D341Med (cell line): ENCODE data around the gene QRICH1.

ENCODE experiments used
- DNase-seq: peaks from one replicate; pipeline ENCODE4 v3.0.0; 2012; ENCODE audit warnings: low spot score

Gene QRICH1

GRCh38 chr3:49093853-49094767, at the start of gene QRICH1:
QRICH1 (minus strand) TSS chr3:49094071; CDS start chr3:49077017, 17,054 bp downstream.
- DNase-seq: peak; percentile 92

- no peak for DNase-seq
Observed at GRCh38 chr3:49140080-49140479, 46.2 kb upstream of the QRICH1 start.

GRCh38 chr3:49135499-49135898, 41.6 kb upstream of the QRICH1 start:
- DNase-seq: no peak

- DNase-seq: no peak
Observed at GRCh38 chr3:49134471-49135265, 40.8 kb upstream of the QRICH1 start.

- DNase-seq: peak; percentile 90
Observed at GRCh38 chr3:49133226-49133951, 39.5 kb upstream of the QRICH1 start.

GRCh38 chr3:49132437-49133225, 38.8 kb upstream of the QRICH1 start, which contains the start of gene LAMB2:
LAMB2 (minus strand) TSS chr3:49133050; CDS start chr3:49132867, 183 bp downstream.
- DNase-seq: peak; percentile 82

- no peak for DNase-seq
Observed at GRCh38 chr3:49132073-49132436, 38.2 kb upstream of the QRICH1 start.

GRCh38 chr3:49131576-49131975, 37.7 kb upstream of the QRICH1 start:
- no peak for DNase-seq

GRCh38 chr3:49131040-49131439, 37.2 kb upstream of the QRICH1 start:
- no peak for DNase-seq

- peak; percentile 56 for DNase-seq
Observed at GRCh38 chr3:49124991-49125670, 31.3 kb upstream of the QRICH1 start.

GRCh38 chr3:49124203-49124602, 30.3 kb upstream of the QRICH1 start:
- no peak for DNase-seq

- no peak for DNase-seq
Observed at GRCh38 chr3:49123687-49124086, 29.8 kb upstream of the QRICH1 start.

GRCh38 chr3:49122886-49123545, 29.1 kb upstream of the QRICH1 start:
- DNase-seq: no peak

- DNase-seq: no peak
Observed at GRCh38 chr3:49122451-49122850, 28.6 kb upstream of the QRICH1 start.

- DNase-seq: no peak
Observed at GRCh38 chr3:49122022-49122421, 28.2 kb upstream of the QRICH1 start.

GRCh38 chr3:49121132-49121736, 27.4 kb upstream of the QRICH1 start:
- no peak for DNase-seq

- DNase-seq: peak; percentile 98
Observed at GRCh38 chr3:49120438-49121131, 26.7 kb upstream of the QRICH1 start, which contains the start of gene USP19. USP19 (minus strand) TSS chr3:49120823; CDS start chr3:49119145, 1,678 bp downstream.

GRCh38 chr3:49120096-49120437, 26.2 kb upstream of the QRICH1 start:
- DNase-seq: peak; percentile 41

- no peak for DNase-seq
Observed at GRCh38 chr3:49119439-49119838, 25.6 kb upstream of the QRICH1 start.
